ENCODE measurements around the gene MAP6. TPM values are rescaled to one million over a fixed set of nuclear protein-coding genes. Genes with fewer than 3 reads are reported as not detected.

The MAP6 gene
- total and polyA plus RNA-seq, 10 of the 15 experiments (the other 5 are each of a cell fraction or from before 2014, with no cell fraction given) = 0.06 to 0.19 (median 0.11) TPM; not detected in 5

GRCh38 chr11:75654314-75654713 lies 14.5 kb downstream of the MAP6 start (continued):
- TF ChIP-seq MEF2B (IDR thresholded peaks at IDR 0.05; ENCODE audit: partially characterized antibody, poor library complexity, severe bottlenecking) (no peak), ZSCAN29 (IDR thresholded peaks at IDR 0.05) (no peak), ZBTB33 (IDR thresholded peaks at IDR 0.05) (no peak), ZNF217 (IDR thresholded peaks at IDR 0.05) (no peak), KDM1A (IDR thresholded peaks at IDR 0.05; ENCODE audit: borderline replicate concordance) (no peak), CHD2 (IDR thresholded peaks at IDR 0.05; ENCODE audit: borderline replicate concordance, low read depth, low read length) (no peak), KLF5 (IDR thresholded peaks at IDR 0.05; ENCODE audit: partially characterized antibody) (no peak), SMC3 (IDR thresholded peaks at IDR 0.05; ENCODE audit: borderline replicate concordance, low read length) (no peak), HDAC2 (IDR thresholded peaks at IDR 0.05) (no peak), NR2C1 (IDR thresholded peaks at IDR 0.05) (no peak), RB1 (IDR thresholded peaks at IDR 0.05; ENCODE audit: borderline replicate concordance) (no peak), TBL1XR1 (IDR thresholded peaks at IDR 0.05; ENCODE audit: low read depth, low read length) (no peak), IKZF2 (IDR thresholded peaks at IDR 0.05) (peak; percentile 76 to 89), PRDM15 (CRISPR knock-in tag; IDR thresholded peaks at IDR 0.05) (no peak), MXI1 (IDR thresholded peaks at IDR 0.05; ENCODE audit: low read depth, low read length) (no peak), SREBF2 (IDR thresholded peaks at IDR 0.05; ENCODE audit: low read length) (no peak)
- TF ChIP-seq, protein P1, sequence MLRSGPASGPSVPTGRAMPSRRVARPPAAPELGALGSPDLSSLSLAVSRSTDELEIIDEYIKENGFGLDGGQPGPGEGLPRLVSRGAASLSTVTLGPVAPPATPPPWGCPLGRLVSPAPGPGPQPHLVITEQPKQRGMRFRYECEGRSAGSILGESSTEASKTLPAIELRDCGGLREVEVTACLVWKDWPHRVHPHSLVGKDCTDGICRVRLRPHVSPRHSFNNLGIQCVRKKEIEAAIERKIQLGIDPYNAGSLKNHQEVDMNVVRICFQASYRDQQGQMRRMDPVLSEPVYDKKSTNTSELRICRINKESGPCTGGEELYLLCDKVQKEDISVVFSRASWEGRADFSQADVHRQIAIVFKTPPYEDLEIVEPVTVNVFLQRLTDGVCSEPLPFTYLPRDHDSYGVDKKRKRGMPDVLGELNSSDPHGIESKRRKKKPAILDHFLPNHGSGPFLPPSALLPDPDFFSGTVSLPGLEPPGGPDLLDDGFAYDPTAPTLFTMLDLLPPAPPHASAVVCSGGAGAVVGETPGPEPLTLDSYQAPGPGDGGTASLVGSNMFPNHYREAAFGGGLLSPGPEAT (IDR thresholded peaks at IDR 0.05; ENCODE audit: low read depth) = peak; percentile 52; the same call in 1 of the 2 replicates
- TF ChIP-seq, protein P2, sequence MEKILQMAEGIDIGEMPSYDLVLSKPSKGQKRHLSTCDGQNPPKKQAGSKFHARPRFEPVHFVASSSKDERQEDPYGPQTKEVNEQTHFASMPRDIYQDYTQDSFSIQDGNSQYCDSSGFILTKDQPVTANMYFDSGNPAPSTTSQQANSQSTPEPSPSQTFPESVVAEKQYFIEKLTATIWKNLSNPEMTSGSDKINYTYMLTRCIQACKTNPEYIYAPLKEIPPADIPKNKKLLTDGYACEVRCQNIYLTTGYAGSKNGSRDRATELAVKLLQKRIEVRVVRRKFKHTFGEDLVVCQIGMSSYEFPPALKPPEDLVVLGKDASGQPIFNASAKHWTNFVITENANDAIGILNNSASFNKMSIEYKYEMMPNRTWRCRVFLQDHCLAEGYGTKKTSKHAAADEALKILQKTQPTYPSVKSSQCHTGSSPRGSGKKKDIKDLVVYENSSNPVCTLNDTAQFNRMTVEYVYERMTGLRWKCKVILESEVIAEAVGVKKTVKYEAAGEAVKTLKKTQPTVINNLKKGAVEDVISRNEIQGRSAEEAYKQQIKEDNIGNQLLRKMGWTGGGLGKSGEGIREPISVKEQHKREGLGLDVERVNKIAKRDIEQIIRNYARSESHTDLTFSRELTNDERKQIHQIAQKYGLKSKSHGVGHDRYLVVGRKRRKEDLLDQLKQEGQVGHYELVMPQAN (conservative IDR thresholded peaks at IDR 0.05) = no peak
- TF ChIP-seq, protein P3, sequence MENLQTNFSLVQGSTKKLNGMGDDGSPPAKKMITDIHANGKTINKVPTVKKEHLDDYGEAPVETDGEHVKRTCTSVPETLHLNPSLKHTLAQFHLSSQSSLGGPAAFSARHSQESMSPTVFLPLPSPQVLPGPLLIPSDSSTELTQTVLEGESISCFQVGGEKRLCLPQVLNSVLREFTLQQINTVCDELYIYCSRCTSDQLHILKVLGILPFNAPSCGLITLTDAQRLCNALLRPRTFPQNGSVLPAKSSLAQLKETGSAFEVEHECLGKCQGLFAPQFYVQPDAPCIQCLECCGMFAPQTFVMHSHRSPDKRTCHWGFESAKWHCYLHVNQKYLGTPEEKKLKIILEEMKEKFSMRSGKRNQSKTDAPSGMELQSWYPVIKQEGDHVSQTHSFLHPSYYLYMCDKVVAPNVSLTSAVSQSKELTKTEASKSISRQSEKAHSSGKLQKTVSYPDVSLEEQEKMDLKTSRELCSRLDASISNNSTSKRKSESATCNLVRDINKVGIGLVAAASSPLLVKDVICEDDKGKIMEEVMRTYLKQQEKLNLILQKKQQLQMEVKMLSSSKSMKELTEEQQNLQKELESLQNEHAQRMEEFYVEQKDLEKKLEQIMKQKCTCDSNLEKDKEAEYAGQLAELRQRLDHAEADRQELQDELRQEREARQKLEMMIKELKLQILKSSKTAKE (IDR thresholded peaks at IDR 0.05; ENCODE audit: low read depth, poor library complexity, severe bottlenecking) = no peak

Data from GM12878 (cell line).